Naive thymus-derived CD4-positive, alpha-beta T cell (primary cell): ENCODE measurements around the gene RAD51B. TPM values are rescaled to one million over a fixed set of nuclear protein-coding genes. Genes with fewer than 3 reads are reported as not detected.
"Not testable (repeated sequence)": the region's sequence is repeated elsewhere in the genome, so short reads cannot be mapped to it uniquely, and the experiment has no call there.

Experiments used
- ATAC-seq: fragments of 150-1000 bp; cut with Tn5 transposase; 2 replicates; pipeline ENCODE4 v1.10.0; 2021; ENCODE audit warnings: mild to moderate bottlenecking, moderate library complexity
- CTCF ChIA-PET: fragments of 350-600 bp; sonication (Branson Sonifier 250); formaldehyde crosslinking; loops from one replicate; lab custom pipeline; 2021; ENCODE audit warnings: antibody characterized with exemption; lab: Charles Lee
- POLR2A ChIA-PET: fragments of 350-600 bp; sonication (Branson Sonifier 250); formaldehyde crosslinking; loops from one replicate; lab custom pipeline; 2021; ENCODE audit warnings: antibody characterized with exemption, inconsistent platforms; lab: Charles Lee
- DNase-seq, 9 donors: peaks; one replicate each; pipeline versions ENCODE4 v3.0.0 to v3.0.0-alpha.2; 2020 to 2022; ENCODE audit warnings: mixed read lengths in 1 of 9
- H3K27ac ChIP-seq: one replicate; pipeline ENCODE4 v1.7.0; 2013; ENCODE audit warnings: mild to moderate bottlenecking, low read depth, low read length, moderate library complexity
- H3K27me3 ChIP-seq, 2 donors: one replicate each; pipeline ENCODE4 v1.7.0; 2013; ENCODE audit warnings: low read length in 2 of 2, mild to moderate bottlenecking in 2 of 2, moderate library complexity in 2 of 2; ENCODE audit not compliant: control insufficient read depth in 2 of 2, insufficient read depth in 2 of 2
- H3K36me3 ChIP-seq, 3 experiments: 1 replicate in 2 of 3; 2 replicates in 1 of 3; pipeline ENCODE4 v1.7.0; 2013; ENCODE audit warnings: low read length in 3 of 3, mild to moderate bottlenecking in 3 of 3, moderate library complexity in 1 of 3; ENCODE audit not compliant: insufficient read depth in 3 of 3, control insufficient read depth in 2 of 3
- H3K4me1 ChIP-seq, 2 donors: one replicate each; pipeline ENCODE4 v1.7.0; 2013; ENCODE audit warnings: low read length in 2 of 2, mild to moderate bottlenecking in 2 of 2, moderate library complexity in 1 of 2; ENCODE audit not compliant: control insufficient read depth in 2 of 2, insufficient read depth in 2 of 2
- H3K4me3 ChIP-seq: 2 replicates; pipeline ENCODE4 v1.7.0; 2013; ENCODE audit warnings: mild to moderate bottlenecking, low read length
- H3K9me3 ChIP-seq, 3 experiments: 1 replicate in 2 of 3; 2 replicates in 1 of 3; pipeline ENCODE4 v1.7.0; 2013; ENCODE audit warnings: low read length in 3 of 3; ENCODE audit not compliant: control insufficient read depth in 2 of 3
- H3K27ac Mint-ChIP-seq, 9 donors: one replicate each; pipeline ENCODE4 v1.8.0; 2020 to 2022; ENCODE audit warnings: mixed read lengths in 9 of 9, mild to moderate bottlenecking in 8 of 9, moderate library complexity in 5 of 9, inconsistent platforms in 2 of 9
- H3K27me3 Mint-ChIP-seq, 5 donors: one replicate each; pipeline ENCODE4 v1.8.0; 2021 to 2022; ENCODE audit warnings: mixed read lengths in 5 of 5, mild to moderate bottlenecking in 1 of 5
- H3K36me3 Mint-ChIP-seq, 5 donors: one replicate each; pipeline ENCODE4 v1.8.0; 2020 to 2022; ENCODE audit warnings: mixed read lengths in 5 of 5, mild to moderate bottlenecking in 3 of 5, inconsistent platforms in 1 of 5
- H3K4me1 Mint-ChIP-seq, 7 donors: one replicate each; pipeline ENCODE4 v1.8.0; 2020 to 2022; ENCODE audit warnings: mixed read lengths in 7 of 7, mild to moderate bottlenecking in 3 of 7, inconsistent platforms in 1 of 7
- H3K4me3 Mint-ChIP-seq, 10 donors: one replicate each; pipeline ENCODE4 v1.8.0; 2020 to 2022; ENCODE audit warnings: mild to moderate bottlenecking in 10 of 10, mixed read lengths in 10 of 10, moderate library complexity in 6 of 10, inconsistent platforms in 2 of 10
- H3K9me3 Mint-ChIP-seq, 11 donors: one replicate each; pipeline ENCODE4 v1.8.0; 2020 to 2022; ENCODE audit warnings: mixed read lengths in 11 of 11, mild to moderate bottlenecking in 4 of 11, inconsistent platforms in 1 of 11, moderate library complexity in 1 of 11
- intact Hi-C, 2 donors: fragments of 100-400 bp; cut with micrococcal nuclease; formaldehyde crosslinking; loops; one replicate each; pipeline ENCODE4 v1.15.1; 2023
- polyA plus RNA-seq, 2 donors: library from polyadenylated mRNA; unstranded; fragments of 300-500 nt; fragmentation: Illumina TruSeq; gene quantifications; one replicate each; pipeline ENCODE4 v1.2.3, GENCODE V29; 2021
- total RNA-seq, 6 experiments: library from RNA in 5 of 6; stranded (reverse) in 5 of 6; gene quantifications; 1 replicate in 5 of 6; 2 replicates in 1 of 6; pipeline ENCODE4 v1.2.3 and lab custom pipeline; 2021 to 2026

Gene RAD51B
- total and polyA plus RNA-seq, 7 experiments from 2014 or later, result 15.0 to 42.2 (median 28.8) TPM

GRCh38 chr14:68048815-68049214 lies 229.2 kb downstream of the RAD51B start:
- CTCF ChIA-PET, H3K27me3 Mint-ChIP-seq, H3K9me3 Mint-ChIP-seq, intact Hi-C loops, H3K36me3 ChIP-seq, H3K27me3 ChIP-seq, DNase-seq, H3K4me1 ChIP-seq, H3K27ac ChIP-seq, POLR2A ChIA-PET, H3K27ac Mint-ChIP-seq, H3K9me3 ChIP-seq, H3K4me1 Mint-ChIP-seq, H3K4me3 ChIP-seq, H3K4me3 Mint-ChIP-seq, ATAC-seq: not testable (repeated sequence)
- H3K36me3 Mint-ChIP-seq, result peaks cover 0 to 30% (median 13%) of the 10 kb centered on the region in 5 donors

GRCh38 chr14:68050177-68050576 lies 230.6 kb downstream of the RAD51B start:
- H3K27ac ChIP-seq, result no peak overlapping the region
- no peaks in the 10 kb centered on the region for H3K27me3 ChIP-seq
- no peak overlapping the region for H3K4me3 Mint-ChIP-seq
- H3K27me3 Mint-ChIP-seq, result no peaks in the 10 kb centered on the region
- intact Hi-C loops, result no loop called here
- no peak for ATAC-seq
- H3K9me3 ChIP-seq, result no peaks in the 10 kb centered on the region
- H3K9me3 Mint-ChIP-seq, result peaks cover 0 to 7% (median 0%) of the 10 kb centered on the region in 11 donors
- POLR2A ChIA-PET, result no interaction called here
- CTCF ChIA-PET, result interaction anchor here (0.6 kb wide), 1 partner anchor 738 kb away, joined by 3 read pairs; no protein-coding TSS in a partner anchor
- H3K4me1 ChIP-seq, result no peaks in the 10 kb centered on the region
- peaks cover 0 to 25% (median 13%) of the 10 kb centered on the region in 5 donors for H3K36me3 Mint-ChIP-seq
- H3K36me3 ChIP-seq, result no peaks in the 10 kb centered on the region
- H3K27ac Mint-ChIP-seq, result no peak overlapping the region
- H3K4me1 Mint-ChIP-seq, result no peaks in the 10 kb centered on the region
- no peak for DNase-seq
- H3K4me3 ChIP-seq, result no peak overlapping the region

DNA sequence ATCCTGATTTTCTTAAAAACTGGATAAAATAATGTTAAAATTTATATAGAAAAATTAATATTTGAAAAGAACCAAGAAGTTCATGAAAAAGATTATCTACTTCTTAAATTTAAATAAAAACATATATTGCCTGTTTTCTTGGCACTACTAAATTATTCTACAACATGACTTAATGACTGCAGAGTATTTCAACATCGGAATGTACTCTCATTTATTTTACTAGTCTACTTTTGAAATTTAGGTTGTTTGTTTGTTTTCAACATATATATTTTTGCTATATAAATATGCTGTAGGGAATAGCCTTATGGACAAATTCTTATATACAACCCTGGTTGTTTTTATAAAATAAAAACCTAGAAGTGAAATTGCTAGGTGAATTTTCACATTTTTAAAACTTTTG lies 231.6 kb downstream of the RAD51B start:
- Mint-ChIP-seq H3K36me3 (peaks cover 0 to 25% (median 13%) of the 10 kb centered on the region in 5 donors), H3K9me3 (peaks cover 0 to 7% (median 1%) of the 10 kb centered on the region in 11 donors), H3K4me3 (no peak overlapping the region), H3K27me3 (no peaks in the 10 kb centered on the region), H3K4me1 (no peaks in the 10 kb centered on the region), H3K27ac (no peak overlapping the region)
- ChIA-PET CTCF (interaction anchor here (0.6 to 0.7 kb wide), 2 partner anchors 623 to 1089 kb away, joined by 3 to 4 read pairs; no protein-coding TSS in a partner anchor), POLR2A (no interaction called here)
- no peaks in the 10 kb centered on the region for H3K4me1 ChIP-seq
- intact Hi-C loops, result no loop called here
- ATAC-seq, result no peak
- H3K9me3 ChIP-seq, result no peaks in the 10 kb centered on the region
- H3K4me3 ChIP-seq, result no peak overlapping the region
- H3K36me3 ChIP-seq, result no peaks in the 10 kb centered on the region
- DNase-seq, result no peak
- no peaks in the 10 kb centered on the region for H3K27me3 ChIP-seq
- H3K27ac ChIP-seq, result no peak overlapping the region

- Histone ChIP-seq H3K4me1 (no peaks in the 10 kb centered on the region), H3K4me3 (no peak overlapping the region), H3K9me3 (peaks cover 0 to 6% (median 0%) of the 10 kb centered on the region in 3 experiments), H3K27ac (no peak overlapping the region), H3K27me3 (no peaks in the 10 kb centered on the region), H3K36me3 (no peaks in the 10 kb centered on the region)
- Mint-ChIP-seq H3K27ac (no peak overlapping the region), H3K36me3 (peaks cover 0 to 31% (median 22%) of the 10 kb centered on the region in 5 donors), H3K4me1 (peaks cover 0 to 7% (median 0%) of the 10 kb centered on the region in 7 donors), H3K9me3 (peaks cover 2 to 40% (median 17%) of the 10 kb centered on the region in 11 donors), H3K4me3 (no peak overlapping the region), H3K27me3 (no peaks in the 10 kb centered on the region)
- intact Hi-C loops, result no loop called here
- ChIA-PET POLR2A (no interaction called here), CTCF (interaction anchor here (0.7 kb wide), 1 partner anchor 126 kb away, joined by 4 read pairs; no protein-coding TSS in a partner anchor)
- ATAC-seq (no peak), DNase-seq (no peak)
Observed at GRCh38 chr14:68060198-68060597, 240.6 kb downstream of the RAD51B start.

DNA sequence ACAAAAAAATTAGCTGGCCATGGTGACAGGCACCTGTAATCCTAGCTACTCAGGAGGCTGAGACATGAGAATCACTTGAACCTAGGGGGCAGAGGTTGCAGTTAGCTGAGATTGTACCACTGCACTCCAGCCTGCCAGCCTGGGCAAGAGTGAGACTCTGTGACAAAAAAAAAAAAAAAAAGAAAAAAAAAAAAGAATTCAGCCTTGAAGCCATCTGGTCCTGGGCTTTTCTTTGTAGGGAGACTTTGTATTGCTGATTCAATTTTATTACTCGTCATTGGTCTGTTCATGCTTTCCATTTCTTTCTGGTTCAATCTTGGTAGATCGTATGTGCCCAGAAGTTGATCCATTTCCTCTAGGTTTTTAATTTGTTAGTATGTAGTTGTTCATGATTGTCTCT lies 243.1 kb downstream of the RAD51B start:
- CTCF ChIA-PET, result no interaction called here
- H3K36me3 Mint-ChIP-seq, result peaks cover 0 to 31% (median 25%) of the 10 kb centered on the region in 5 donors

GRCh38 chr14:68065322-68065721 lies 245.7 kb downstream of the RAD51B start:
- H3K27ac ChIP-seq, result no peak overlapping the region
- H3K27me3 ChIP-seq, result no peaks in the 10 kb centered on the region
- Mint-ChIP-seq H3K4me3 (no peak overlapping the region), H3K27ac (no peak overlapping the region), H3K36me3 (peaks cover 3 to 54% (median 48%) of the 10 kb centered on the region in 5 donors), H3K9me3 (peaks cover 5 to 70% (median 23%) of the 10 kb centered on the region in 11 donors), H3K4me1 (peaks cover 0 to 7% (median 0%) of the 10 kb centered on the region in 7 donors), H3K27me3 (no peaks in the 10 kb centered on the region)
- ChIA-PET CTCF (no interaction called here), POLR2A (no interaction called here)
- DNase-seq (no peak), ATAC-seq (no peak)
- intact Hi-C loops, result no loop called here
- H3K4me3 ChIP-seq, result no peak overlapping the region
- H3K4me1 ChIP-seq, result no peaks in the 10 kb centered on the region
- no peaks in the 10 kb centered on the region for H3K36me3 ChIP-seq
- H3K9me3 ChIP-seq, result peaks cover 0 to 6% (median 0%) of the 10 kb centered on the region in 3 experiments

More for the DNA sequence above, 243.1 kb downstream of the RAD51B start:
- Mint-ChIP-seq H3K4me3 (no peak overlapping the region), H3K27me3 (no peaks in the 10 kb centered on the region), H3K9me3 (peaks cover 2 to 47% (median 17%) of the 10 kb centered on the region in 11 donors), H3K27ac (no peak overlapping the region), H3K4me1 (peaks cover 0 to 7% (median 0%) of the 10 kb centered on the region in 7 donors)
- Histone ChIP-seq H3K36me3 (no peaks in the 10 kb centered on the region), H3K27ac (no peak overlapping the region), H3K4me3 (no peak overlapping the region), H3K4me1 (no peaks in the 10 kb centered on the region), H3K27me3 (no peaks in the 10 kb centered on the region), H3K9me3 (peaks cover 0 to 6% (median 0%) of the 10 kb centered on the region in 3 experiments)
- no peak for DNase-seq
- POLR2A ChIA-PET, result no interaction called here
- intact Hi-C loops, result no loop called here
- no peak for ATAC-seq
